GM12864 (cell line): Measurements from ENCODE around the gene ZNF436.
"Not testable (repeated sequence)": the region's sequence is repeated elsewhere in the genome, so short reads cannot be mapped to it uniquely, and the experiment has no call there.

ENCODE experiments used
- DNase-seq: peaks from one replicate; pipeline ENCODE4 v3.0.0-alpha.2; 2011; ENCODE audit warnings: low read depth
- H3K4me3 ChIP-seq: 2 replicates; pipeline ENCODE4 v1.5.1; 2011; ENCODE audit warnings: mild to moderate bottlenecking, low read depth, low read length, control low read depth
- CTCF ChIP-seq: IDR thresholded peaks from 2 replicates; pipeline ENCODE4 v1.5.1; 2011; ENCODE audit warnings: low read depth, mild to moderate bottlenecking, moderate library complexity, low read length, control low read depth, inconsistent platforms; ENCODE audit errors: missing control alignments

Gene ZNF436

DNA sequence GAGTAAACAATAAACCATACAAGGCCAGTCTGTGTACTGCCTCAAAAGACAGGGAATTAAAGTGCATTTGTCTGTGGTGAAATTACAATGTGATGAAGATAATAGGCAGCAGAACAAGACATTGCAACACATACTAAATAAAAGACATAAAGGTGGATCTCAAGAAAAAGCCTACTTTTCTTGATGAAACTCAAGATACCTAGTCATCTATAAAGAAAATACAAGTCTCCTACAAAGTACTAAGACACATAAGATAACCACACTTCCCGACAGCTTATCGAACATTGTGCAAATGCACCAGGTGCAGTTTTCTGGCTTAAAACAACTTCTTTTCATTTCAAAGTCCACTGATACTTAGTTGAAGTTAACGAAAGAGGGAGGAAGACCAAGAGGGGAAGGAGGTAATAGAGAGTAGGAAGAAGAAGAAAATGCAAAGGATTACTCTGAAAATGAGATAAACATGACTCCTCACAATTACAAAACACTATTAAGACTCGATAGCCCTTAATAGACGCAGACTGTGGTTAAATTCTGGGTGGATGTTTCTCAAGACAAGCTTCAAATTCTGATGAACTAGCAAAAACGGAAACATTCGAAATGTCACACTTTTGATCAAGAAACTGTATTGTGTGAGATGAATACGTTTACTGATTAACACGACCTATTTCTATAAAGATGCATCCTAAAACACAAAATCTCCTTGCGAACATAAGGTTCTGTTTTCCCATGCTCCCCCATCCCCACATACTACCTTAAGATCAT lies 27.5 kb downstream of the ZNF436 start:
- no peak for DNase-seq
- no peak for TF ChIP-seq CTCF

DNA sequence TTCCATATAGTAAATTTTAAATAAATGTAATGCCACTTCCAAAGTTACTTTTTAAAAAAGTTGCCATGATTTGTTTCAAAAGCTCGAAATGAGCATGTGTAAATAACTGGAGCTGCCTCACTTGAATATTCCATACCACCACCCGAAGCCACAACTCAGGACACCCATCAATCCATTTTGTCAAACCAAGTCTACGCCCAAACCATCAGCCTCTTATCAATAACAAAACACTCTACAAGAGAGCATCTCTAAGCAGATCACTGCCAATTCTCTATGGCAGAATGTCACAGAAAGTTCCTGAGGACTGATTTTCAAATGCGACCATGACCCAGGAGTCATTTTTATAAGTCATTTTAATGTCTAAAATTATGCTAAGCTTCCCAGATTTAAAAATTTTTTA lies 30.0 kb downstream of the ZNF436 start:
- TF ChIP-seq CTCF: no peak
- DNase-seq: no peak
- H3K4me3 ChIP-seq: no peak overlapping the region; the same call in 1 of the 2 replicates

More for the DNA sequence above, 27.5 kb downstream of the ZNF436 start:
- peak overlapping the region; percentile 93 for H3K4me3 ChIP-seq

- no peak overlapping the region for H3K4me3 ChIP-seq
- TF ChIP-seq CTCF: no peak
Measured at GRCh38 chr1:23337869-23338268, 31.8 kb downstream of the ZNF436 start.

DNA sequence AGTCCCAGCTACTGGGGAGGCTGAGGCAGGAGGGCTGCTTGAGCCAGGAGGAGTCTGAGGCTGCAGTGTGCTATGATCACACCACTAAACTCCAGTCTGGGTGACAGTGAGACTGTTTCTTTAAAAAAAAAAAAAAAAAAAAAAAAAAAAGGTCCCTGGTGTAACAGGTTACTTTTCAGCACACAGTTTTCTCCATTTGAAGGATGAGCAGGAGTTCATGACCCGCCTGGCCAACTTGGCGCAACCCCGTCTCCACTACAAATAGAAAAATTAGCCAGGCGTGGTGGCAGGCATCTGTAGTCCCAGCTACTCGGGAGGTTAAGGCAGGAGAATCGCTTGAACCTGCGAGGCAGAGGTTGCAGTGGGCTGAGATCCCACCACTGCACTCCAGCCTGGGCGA lies 37.9 kb downstream of the ZNF436 start:
- H3K4me3 ChIP-seq: no peak overlapping the region
- no peak for DNase-seq
- TF ChIP-seq CTCF: no peak

More at GRCh38 chr1:23337869-23338268, 31.8 kb downstream of the ZNF436 start:
- no peak for DNase-seq

DNA sequence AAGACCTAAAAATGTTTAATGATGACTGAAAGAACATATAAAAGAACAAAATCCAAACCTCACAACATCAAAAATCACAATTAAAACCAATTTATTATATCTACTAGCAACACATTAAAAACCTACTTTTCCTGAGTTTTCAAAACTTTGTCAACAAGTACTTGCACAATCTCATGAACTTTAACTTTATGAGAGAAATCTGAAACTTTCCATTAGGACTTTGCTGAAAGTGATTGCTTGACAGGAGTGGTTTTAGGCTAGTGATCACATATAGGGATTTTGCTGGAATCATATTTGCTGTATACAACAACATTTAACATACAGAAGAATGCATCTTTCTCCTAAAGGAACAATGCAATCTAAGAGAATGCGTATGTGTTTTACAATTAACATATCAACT lies 38.8 kb downstream of the ZNF436 start:
- no peak overlapping the region for H3K4me3 ChIP-seq
- no peak for DNase-seq
- TF ChIP-seq CTCF: no peak

- TF ChIP-seq CTCF: no peak
- DNase-seq: no peak
- H3K4me3 ChIP-seq: no peak overlapping the region
Measured at GRCh38 chr1:23325393-23325792, 44.2 kb downstream of the ZNF436 start.

- no peak for TF ChIP-seq CTCF
- no peak for DNase-seq
- no peak overlapping the region for H3K4me3 ChIP-seq
Measured at GRCh38 chr1:23322770-23323169, 46.9 kb downstream of the ZNF436 start.

DNA sequence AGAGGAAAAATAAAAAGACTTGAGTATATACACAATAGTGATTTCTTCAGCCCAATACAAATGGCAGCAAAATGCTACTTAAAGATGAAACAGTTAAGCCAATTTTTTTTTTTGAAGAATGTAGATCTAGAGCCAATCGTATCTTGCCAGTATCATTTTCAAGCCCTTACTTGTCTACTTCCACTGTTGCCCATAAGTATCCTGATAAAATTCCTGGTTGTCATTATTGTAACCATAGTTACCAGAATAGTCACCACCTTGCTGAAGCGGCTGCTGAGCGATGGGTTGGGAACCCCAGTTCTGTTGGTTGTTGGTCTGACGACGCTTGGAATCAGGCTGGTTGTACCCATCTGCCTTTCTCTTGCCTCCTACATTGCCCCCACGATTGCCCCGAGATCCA lies 59.4 kb downstream of the ZNF436 start:
- DNase-seq: not testable (repeated sequence)

More for the DNA sequence above, 59.4 kb downstream of the ZNF436 start:
- not testable (repeated sequence) for H3K4me3 ChIP-seq
